ENCODE data around the gene SEMA3F. TPM values are rescaled to one million over a fixed set of nuclear protein-coding genes. Genes with fewer than 3 reads are reported as not detected.

SEMA3F gene
- total RNA-seq, 3 donors from 2014 or later, result 10.7 to 15.3 (median 14.6) TPM

Small RNAs within 50 kb of the gene (microRNA-seq; reads per million reads assigned to microRNA genes)
- gene MIR566 (not detected), gene MIR5787 (not detected)

Other genes with a start within 250 kb of the SEMA3F start
- 10 to 100 TPM in 1 of 3 donors, 1 to 10 TPM in 2; 6.9 to 13.3 (median 7.9) TPM for gene MON1A, start 225.5 kb upstream of the SEMA3F start, total RNA-seq
- gene RBM6, start 215.2 kb upstream of the SEMA3F start, total RNA-seq, result 100 to 1,000 TPM in 2 of 3 donors, 10 to 100 TPM in 1; 75.6 to 124 (median 112) TPM
- 100 to 1,000 TPM; 128 to 183 (median 158) TPM for gene RBM5, start 66.4 kb upstream of the SEMA3F start, total RNA-seq
- not detected for gene GNAT1, start 36.3 kb downstream of the SEMA3F start, total RNA-seq
- under 1 TPM in 2 of 3 donors, not detected in 1; 0.29 to 0.32 TPM for gene SLC38A3, start 49.9 kb downstream of the SEMA3F start, total RNA-seq
- 100 to 1,000 TPM in 1 of 3 donors, 10 to 100 TPM in 2; 47.0 to 190 (median 96.4) TPM for gene GNAI2, start 80.9 kb downstream of the SEMA3F start, total RNA-seq
- 100 to 1,000 TPM in 1 of 3 donors, 10 to 100 TPM in 2; 42.0 to 129 (median 59.2) TPM for gene SEMA3B, start 113.8 kb downstream of the SEMA3F start, total RNA-seq
- gene LSMEM2, start 123.8 kb downstream of the SEMA3F start, total RNA-seq, result under 1 TPM in 1 of 3 donors, not detected in 2; 0.32 TPM
- 10 to 100 TPM; 54.8 to 59.8 (median 57.0) TPM for gene IFRD2, start 137.1 kb downstream of the SEMA3F start, total RNA-seq
- 1 to 10 TPM; 1.4 to 2.9 (median 1.4) TPM for gene HYAL3, start 144.1 kb downstream of the SEMA3F start, total RNA-seq
- 10 to 100 TPM in 1 of 3 donors, 1 to 10 TPM in 2; 7.0 to 10.1 (median 8.4) TPM for gene NAA80, start 144.1 kb downstream of the SEMA3F start, total RNA-seq
- 10 to 100 TPM in 1 of 3 donors, 1 to 10 TPM in 2; 5.3 to 10.0 (median 7.0) TPM for gene HYAL1, start 148.2 kb downstream of the SEMA3F start, total RNA-seq
- gene HYAL2, start 167.4 kb downstream of the SEMA3F start, total RNA-seq, result 10 to 100 TPM; 18.6 to 32.5 (median 29.1) TPM
- 10 to 100 TPM; 23.8 to 35.7 (median 25.8) TPM for gene TUSC2, start 172.9 kb downstream of the SEMA3F start, total RNA-seq
- 10 to 100 TPM; 10.9 to 25.7 (median 18.9) TPM for gene RASSF1, start 185.5 kb downstream of the SEMA3F start, total RNA-seq
- under 1 TPM; 0.20 to 0.60 (median 0.31) TPM for gene ZMYND10, start 190.4 kb downstream of the SEMA3F start, total RNA-seq
- 10 to 100 TPM; 20.2 to 32.9 (median 25.0) TPM for gene NPRL2, start 195.5 kb downstream of the SEMA3F start, total RNA-seq
- 10 to 100 TPM; 20.5 to 37.6 (median 36.7) TPM for gene CYB561D2, start 195.5 kb downstream of the SEMA3F start, total RNA-seq
- 10 to 100 TPM; 41.4 to 51.6 (median 41.4) TPM for gene TMEM115, start 204.2 kb downstream of the SEMA3F start, total RNA-seq